H1 (cell line): ENCODE results near the gene NODAL. TPM values are rescaled to one million over a fixed set of nuclear protein-coding genes. Genes with fewer than 3 reads are reported as not detected.

ENCODE experiments used
- ASH2L ChIP-seq: fragments of 200-600, 300-600 bp; sonication (generic); IDR thresholded peaks from one replicate; pipeline ENCODE4 v1.7.1; 2017; ENCODE audit warnings: low read length
- KDM5A ChIP-seq: fragments of 200-600 bp; IDR thresholded peaks from 2 replicates; pipeline ENCODE4 v1.7.1; 2012; ENCODE audit warnings: mild to moderate bottlenecking, low read length, inconsistent platforms, mixed read lengths
- POLR2AphosphoS5 ChIP-seq: IDR thresholded peaks from 2 replicates; pipeline ENCODE4 v1.6.1; 2011; ENCODE audit warnings: low read depth, low read length
- RBBP5 ChIP-seq: IDR thresholded peaks from 2 replicates; pipeline ENCODE4 v1.7.1; 2012; ENCODE audit warnings: low read depth, mild to moderate bottlenecking, inconsistent platforms, low read length, moderate library complexity, borderline replicate concordance
- SAP30 ChIP-seq: fragments of 300-600 bp; sonication (generic); IDR thresholded peaks from 2 replicates; pipeline ENCODE4 v1.7.1; 2012; ENCODE audit warnings: low read length, moderate library complexity, mild to moderate bottlenecking, inconsistent platforms; ENCODE audit not compliant: insufficient read depth, insufficient replicate concordance
- SP1 ChIP-seq: IDR thresholded peaks from 2 replicates; pipeline ENCODE4 v1.6.1; 2011; ENCODE audit warnings: low read depth, low read length
- SUZ12 ChIP-seq: fragments of 200-600 bp; sonication (generic); IDR thresholded peaks from 2 replicates; pipeline ENCODE4 v1.6.1; 2012; ENCODE audit warnings: mild to moderate bottlenecking, inconsistent platforms, low read length, moderate library complexity, mixed read lengths
- TBP ChIP-seq: IDR thresholded peaks from 2 replicates; pipeline ENCODE4 v1.6.1; 2011; ENCODE audit warnings: low read depth, low read length, improper control_type of control experiment
- YY1 ChIP-seq: IDR thresholded peaks from 2 replicates; pipeline ENCODE4 v1.6.1; 2011; ENCODE audit warnings: low read depth, mild to moderate bottlenecking, low read length
- polyA plus RNA-seq, 7 experiments: library from polyadenylated mRNA; depleted of rRNA in 3 of 7; stranded (reverse) in 5 of 7; unstranded in 2 of 7; fragments of >200 nt in 5 of 7; fragments of 200-250 nt in 2 of 7; gene quantifications; 1 replicate in 5 of 7; 2 replicates in 1 of 7; 4 replicates in 1 of 7; pipeline versions ENCODE4 v1.2.1 to v1.2.3, GENCODE V29; 2011 to 2013; ENCODE audit warnings: missing spikeins in 2 of 7, mixed read lengths in 2 of 7
- total RNA-seq: library from RNA; stranded (reverse); fragmentation: NEBNext Ultra II Directional; extraction: Animal tissue kit (Norgen Biotek cat#: 25700); gene quantifications from 2 replicates; pipeline ENCODE4 v1.2.1, GENCODE V29; 2021
- TF ChIP-seq, protein P1 (sequence below), 3 experiments: IDR thresholded peaks; 1 replicate in 2 of 3; 2 replicates in 1 of 3; pipeline versions ENCODE4 v1.5.1 to v1.6.1; 2011; ENCODE audit warnings: low read length in 3 of 3, mild to moderate bottlenecking in 3 of 3, inconsistent platforms in 2 of 3, low read depth in 1 of 3, moderate library complexity in 1 of 3; ENCODE audit not compliant: insufficient read depth in 1 of 3; ENCODE audit errors: control extremely low read depth in 1 of 3

NODAL gene
- total and polyA plus RNA-seq, 2 of the 8 experiments (the other 6 are each of a cell fraction or from before 2014, with no cell fraction given): 2.0 to 7.3 TPM

GRCh38 chr10:70466951-70467350 lies 25.5 kb upstream of the NODAL start (continued):
- TF ChIP-seq, protein P1, sequence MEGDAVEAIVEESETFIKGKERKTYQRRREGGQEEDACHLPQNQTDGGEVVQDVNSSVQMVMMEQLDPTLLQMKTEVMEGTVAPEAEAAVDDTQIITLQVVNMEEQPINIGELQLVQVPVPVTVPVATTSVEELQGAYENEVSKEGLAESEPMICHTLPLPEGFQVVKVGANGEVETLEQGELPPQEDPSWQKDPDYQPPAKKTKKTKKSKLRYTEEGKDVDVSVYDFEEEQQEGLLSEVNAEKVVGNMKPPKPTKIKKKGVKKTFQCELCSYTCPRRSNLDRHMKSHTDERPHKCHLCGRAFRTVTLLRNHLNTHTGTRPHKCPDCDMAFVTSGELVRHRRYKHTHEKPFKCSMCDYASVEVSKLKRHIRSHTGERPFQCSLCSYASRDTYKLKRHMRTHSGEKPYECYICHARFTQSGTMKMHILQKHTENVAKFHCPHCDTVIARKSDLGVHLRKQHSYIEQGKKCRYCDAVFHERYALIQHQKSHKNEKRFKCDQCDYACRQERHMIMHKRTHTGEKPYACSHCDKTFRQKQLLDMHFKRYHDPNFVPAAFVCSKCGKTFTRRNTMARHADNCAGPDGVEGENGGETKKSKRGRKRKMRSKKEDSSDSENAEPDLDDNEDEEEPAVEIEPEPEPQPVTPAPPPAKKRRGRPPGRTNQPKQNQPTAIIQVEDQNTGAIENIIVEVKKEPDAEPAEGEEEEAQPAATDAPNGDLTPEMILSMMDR (IDR thresholded peaks at IDR 0.05; ENCODE audit: control extremely low read depth in 1 of 3, insufficient read depth in 1 of 3, low read depth in 1 of 3, low read length in 3 of 3): no peak
- TF ChIP-seq TBP (no peak), KDM5A (no peak), SUZ12 (no peak), YY1 (no peak), POLR2AphosphoS5 (no peak), SAP30 (no peak), RBBP5 (no peak), ASH2L (no peak), SP1 (no peak)
